ENCODE measurements around the gene SLC7A1. TPM values are rescaled to one million over a fixed set of nuclear protein-coding genes. Genes with fewer than 3 reads are reported as not detected.

Gene SLC7A1
- total and polyA plus RNA-seq, 4 donors = 0.90 to 22.6 (median 1.4) TPM

- H3K9ac ChIP-seq (ENCODE audit: low read depth in 1 of 2, low read length in 2 of 2) = no peak overlapping the region
- WGBS = 95% methylated on average over 12 of the region's 12 CpGs
- no peak for DNase-seq (ENCODE audit: low spot score)
These were observed 78.6 kb downstream of the SLC7A1 start for GRCh38 chr13:29516880-29517279.

More at GRCh38 chr13:29516880-29517279, 78.6 kb downstream of the SLC7A1 start:
- peaks cover 0 to 2% (median 0%) of the 10 kb centered on the region in 4 donors for H3K36me3 ChIP-seq (ENCODE audit: control insufficient read depth in 4 of 4, insufficient read depth in 3 of 4, low read depth in 1 of 4, low read length in 3 of 4)
- H3K4me3 ChIP-seq (ENCODE audit: low read depth in 1 of 3, low read length in 3 of 3) = no peak overlapping the region
- H3K4me1 ChIP-seq (ENCODE audit: control insufficient read depth in 4 of 4, insufficient read depth in 4 of 4, low read length in 3 of 4) = no peaks in the 10 kb centered on the region
- TF ChIP-seq MAX (IDR thresholded peaks at IDR 0.05) = no peak
- no peak for TF ChIP-seq EGR1 (IDR thresholded peaks at IDR 0.05; ENCODE audit: low read depth in 2 of 2)
- no peak for TF ChIP-seq YY1 (IDR thresholded peaks at IDR 0.05)
- no peak for TF ChIP-seq NR2F2 (IDR thresholded peaks at IDR 0.05)
- TF ChIP-seq TAF1 (conservative IDR thresholded peaks at IDR 0.05) = no peak
- no peak for TF ChIP-seq FOXA1 (IDR thresholded peaks at IDR 0.05)
- TF ChIP-seq GABPA (IDR thresholded peaks at IDR 0.05 in 1 of 2, conservative IDR thresholded peaks at IDR 0.05 in 1 of 2) = no peak
- TF ChIP-seq CTCF (IDR thresholded peaks at IDR 0.05; ENCODE audit: low read depth, low read length, missing input control) = no peak
- no peak for TF ChIP-seq SP1 (IDR thresholded peaks at IDR 0.05)
- TF ChIP-seq, protein P1, sequence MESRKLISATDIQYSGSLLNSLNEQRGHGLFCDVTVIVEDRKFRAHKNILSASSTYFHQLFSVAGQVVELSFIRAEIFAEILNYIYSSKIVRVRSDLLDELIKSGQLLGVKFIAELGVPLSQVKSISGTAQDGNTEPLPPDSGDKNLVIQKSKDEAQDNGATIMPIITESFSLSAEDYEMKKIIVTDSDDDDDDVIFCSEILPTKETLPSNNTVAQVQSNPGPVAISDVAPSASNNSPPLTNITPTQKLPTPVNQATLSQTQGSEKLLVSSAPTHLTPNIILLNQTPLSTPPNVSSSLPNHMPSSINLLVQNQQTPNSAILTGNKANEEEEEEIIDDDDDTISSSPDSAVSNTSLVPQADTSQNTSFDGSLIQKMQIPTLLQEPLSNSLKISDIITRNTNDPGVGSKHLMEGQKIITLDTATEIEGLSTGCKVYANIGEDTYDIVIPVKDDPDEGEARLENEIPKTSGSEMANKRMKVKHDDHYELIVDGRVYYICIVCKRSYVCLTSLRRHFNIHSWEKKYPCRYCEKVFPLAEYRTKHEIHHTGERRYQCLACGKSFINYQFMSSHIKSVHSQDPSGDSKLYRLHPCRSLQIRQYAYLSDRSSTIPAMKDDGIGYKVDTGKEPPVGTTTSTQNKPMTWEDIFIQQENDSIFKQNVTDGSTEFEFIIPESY (IDR thresholded peaks at IDR 0.05) = no peak
- no peak for TF ChIP-seq HNF4G (IDR thresholded peaks at IDR 0.05)
- no peak for TF ChIP-seq JUND (IDR thresholded peaks at IDR 0.05)
- no peak for TF ChIP-seq HNF4A (conservative IDR thresholded peaks at IDR 0.05)
- TF ChIP-seq, protein P2, sequence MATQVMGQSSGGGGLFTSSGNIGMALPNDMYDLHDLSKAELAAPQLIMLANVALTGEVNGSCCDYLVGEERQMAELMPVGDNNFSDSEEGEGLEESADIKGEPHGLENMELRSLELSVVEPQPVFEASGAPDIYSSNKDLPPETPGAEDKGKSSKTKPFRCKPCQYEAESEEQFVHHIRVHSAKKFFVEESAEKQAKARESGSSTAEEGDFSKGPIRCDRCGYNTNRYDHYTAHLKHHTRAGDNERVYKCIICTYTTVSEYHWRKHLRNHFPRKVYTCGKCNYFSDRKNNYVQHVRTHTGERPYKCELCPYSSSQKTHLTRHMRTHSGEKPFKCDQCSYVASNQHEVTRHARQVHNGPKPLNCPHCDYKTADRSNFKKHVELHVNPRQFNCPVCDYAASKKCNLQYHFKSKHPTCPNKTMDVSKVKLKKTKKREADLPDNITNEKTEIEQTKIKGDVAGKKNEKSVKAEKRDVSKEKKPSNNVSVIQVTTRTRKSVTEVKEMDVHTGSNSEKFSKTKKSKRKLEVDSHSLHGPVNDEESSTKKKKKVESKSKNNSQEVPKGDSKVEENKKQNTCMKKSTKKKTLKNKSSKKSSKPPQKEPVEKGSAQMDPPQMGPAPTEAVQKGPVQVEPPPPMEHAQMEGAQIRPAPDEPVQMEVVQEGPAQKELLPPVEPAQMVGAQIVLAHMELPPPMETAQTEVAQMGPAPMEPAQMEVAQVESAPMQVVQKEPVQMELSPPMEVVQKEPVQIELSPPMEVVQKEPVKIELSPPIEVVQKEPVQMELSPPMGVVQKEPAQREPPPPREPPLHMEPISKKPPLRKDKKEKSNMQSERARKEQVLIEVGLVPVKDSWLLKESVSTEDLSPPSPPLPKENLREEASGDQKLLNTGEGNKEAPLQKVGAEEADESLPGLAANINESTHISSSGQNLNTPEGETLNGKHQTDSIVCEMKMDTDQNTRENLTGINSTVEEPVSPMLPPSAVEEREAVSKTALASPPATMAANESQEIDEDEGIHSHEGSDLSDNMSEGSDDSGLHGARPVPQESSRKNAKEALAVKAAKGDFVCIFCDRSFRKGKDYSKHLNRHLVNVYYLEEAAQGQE (IDR thresholded peaks at IDR 0.05) = no peak
- no peak for TF ChIP-seq RXRA (IDR thresholded peaks at IDR 0.05)
- TF ChIP-seq, protein P3, sequence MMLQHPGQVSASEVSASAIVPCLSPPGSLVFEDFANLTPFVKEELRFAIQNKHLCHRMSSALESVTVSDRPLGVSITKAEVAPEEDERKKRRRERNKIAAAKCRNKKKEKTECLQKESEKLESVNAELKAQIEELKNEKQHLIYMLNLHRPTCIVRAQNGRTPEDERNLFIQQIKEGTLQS (IDR thresholded peaks at IDR 0.05) = no peak
- no peak for TF ChIP-seq RAD21 (IDR thresholded peaks at IDR 0.05)
- TF ChIP-seq FOXA2 (IDR thresholded peaks at IDR 0.05) = no peak
- H3K27me3 ChIP-seq (ENCODE audit: control insufficient read depth in 4 of 4, insufficient read depth in 4 of 4, low read length in 3 of 4) = no peaks in the 10 kb centered on the region
- H3K9me3 ChIP-seq (ENCODE audit: control insufficient read depth in 4 of 4, low read length in 3 of 4) = no peaks in the 10 kb centered on the region
- H3K27ac ChIP-seq (ENCODE audit: low read depth in 1 of 2, low read length in 2 of 2) = no peak overlapping the region
